ENCODE measurements around the gene ALDOB.

Gene ALDOB

DNA sequence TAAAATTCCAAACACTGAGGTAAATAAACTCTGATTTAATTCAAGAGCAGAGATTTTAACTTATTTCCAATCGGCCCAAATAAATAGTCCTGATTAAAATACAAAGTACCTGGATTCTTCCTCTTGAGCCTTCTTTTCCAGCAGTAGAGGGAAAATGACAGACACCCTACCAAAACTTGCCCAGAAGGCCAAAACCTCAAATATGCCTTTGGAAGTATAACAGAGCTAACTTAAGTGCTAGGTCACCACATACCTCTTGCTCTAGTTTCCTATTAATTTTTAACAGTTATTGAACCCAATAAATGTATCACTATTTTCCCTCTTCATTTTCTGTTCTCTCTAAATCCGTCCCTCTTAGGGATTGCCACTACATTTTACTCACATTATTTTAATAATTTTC, 52.2 kb downstream of the ALDOB start:
- DNase-seq (ENCODE audit: low read depth) = no peak

DNA sequence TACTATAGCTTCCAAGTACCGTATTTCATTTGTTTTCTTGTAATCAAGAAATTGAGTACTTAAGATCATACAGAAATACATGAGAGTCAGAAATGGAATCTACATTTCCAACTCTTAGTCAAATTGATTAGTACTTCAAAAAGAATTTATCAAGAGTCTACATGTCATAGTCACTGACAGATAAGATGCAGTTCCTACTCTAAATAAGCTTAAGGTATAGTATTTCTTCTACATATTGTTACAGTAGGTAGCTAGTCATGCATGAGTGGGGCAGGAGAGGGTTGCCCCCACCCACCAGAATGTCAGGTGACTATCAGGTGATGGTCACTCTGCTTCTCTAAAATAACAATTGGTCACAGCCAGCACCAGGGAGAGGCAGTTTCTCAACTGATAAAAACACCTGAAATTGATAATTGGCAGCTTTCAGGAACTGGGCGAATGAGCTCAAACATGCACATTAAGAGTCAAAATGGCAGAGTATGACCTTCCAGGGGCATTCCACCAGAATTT, 53.7 kb downstream of the ALDOB start:
- no peak for DNase-seq (ENCODE audit: low read depth)

DNA sequence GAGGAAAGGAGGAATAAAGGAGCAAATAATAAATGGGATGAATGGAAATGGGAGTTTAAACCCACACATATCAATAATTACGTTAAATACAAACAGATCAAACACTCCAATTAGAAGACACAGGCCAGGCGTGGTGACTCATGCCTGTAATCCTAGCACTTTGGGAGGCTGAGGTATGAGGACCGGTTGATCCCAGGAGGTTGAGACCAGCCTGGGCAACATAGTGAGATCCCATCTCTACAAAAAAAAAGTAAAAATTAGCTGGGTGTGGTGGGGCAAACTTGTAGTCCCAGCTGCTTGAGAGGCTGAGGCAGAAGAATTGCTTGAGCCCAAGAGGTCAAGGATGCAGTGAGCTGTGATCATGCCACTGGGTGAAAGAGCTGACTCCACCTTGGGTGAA, 54.5 kb downstream of the ALDOB start:
- no peak for DNase-seq (ENCODE audit: low read depth)

DNA sequence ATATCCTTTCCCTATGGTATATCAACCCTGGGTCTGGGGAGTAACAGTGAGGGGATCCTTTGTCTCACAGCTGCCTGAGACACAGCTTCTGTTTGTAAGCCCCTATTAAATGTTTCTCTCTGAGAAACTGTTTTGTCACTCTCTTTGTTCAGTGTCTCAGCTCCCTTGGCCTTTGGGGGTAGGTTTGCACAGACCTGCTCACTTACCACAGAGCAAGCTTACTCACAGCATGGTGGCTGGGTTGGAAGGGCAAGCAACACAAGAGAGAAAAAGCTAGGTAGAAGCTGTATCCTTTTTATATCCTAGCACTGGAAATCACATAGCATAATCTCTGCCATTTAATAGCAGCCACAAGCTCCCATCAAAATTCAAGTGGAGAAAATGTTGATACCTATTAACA, 55.3 kb downstream of the ALDOB start:
- DNase-seq (ENCODE audit: low read depth) = no peak

DNA sequence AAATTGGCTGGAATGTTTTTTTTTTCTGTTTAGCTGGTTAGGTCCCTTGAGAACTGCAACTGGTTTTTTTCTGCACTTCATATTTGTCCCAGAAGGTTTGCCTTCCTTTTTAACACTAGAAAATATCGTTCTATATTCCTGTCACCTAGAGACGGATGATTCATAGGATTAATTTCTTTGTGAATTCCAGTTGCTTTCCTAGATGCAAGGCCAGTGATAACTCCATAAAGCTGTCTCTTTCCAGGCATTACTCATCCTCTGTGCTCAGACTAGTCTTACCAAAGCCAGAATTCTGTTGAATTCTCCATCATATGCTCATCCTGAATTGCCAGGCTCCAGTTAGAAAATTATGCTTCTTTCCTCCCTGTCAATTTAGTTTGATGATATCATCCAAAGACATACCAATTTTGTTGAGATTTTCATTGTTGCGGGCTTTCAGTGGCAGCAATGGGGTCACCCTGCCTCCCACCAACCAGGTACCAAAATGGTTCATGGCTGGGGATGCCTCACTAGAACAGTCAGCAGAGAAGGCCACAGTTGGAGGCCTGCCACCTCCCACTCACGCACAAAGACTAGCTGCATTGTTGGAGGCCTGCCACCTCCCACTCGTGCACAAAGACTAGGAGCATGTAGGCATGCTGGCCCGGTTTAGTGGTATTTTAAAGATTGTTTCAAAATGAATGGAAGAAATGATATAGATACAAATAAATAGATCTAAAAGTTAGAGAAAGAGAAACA, 59.3 kb downstream of the ALDOB start:
- DNase-seq (ENCODE audit: low read depth) = no peak

DNA sequence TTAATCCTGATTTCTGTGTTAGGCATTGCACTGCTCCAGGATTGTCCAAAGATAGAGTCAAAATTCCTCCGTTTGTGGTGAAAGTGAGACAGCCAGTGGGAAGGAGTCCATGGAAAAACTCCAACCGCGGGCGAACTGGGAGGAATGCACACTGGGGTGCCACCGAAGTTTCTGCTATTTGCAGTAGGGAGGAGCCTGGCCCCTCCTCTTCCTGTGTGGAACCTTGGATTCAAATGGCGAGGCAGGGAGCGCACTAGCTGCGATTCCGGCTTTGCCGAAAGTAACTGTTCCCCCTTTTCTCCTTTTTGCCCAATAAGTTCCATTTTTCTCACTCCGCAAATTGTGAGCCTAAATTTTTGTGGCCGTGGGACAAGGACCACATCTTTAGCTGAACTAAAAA, 60.0 kb downstream of the ALDOB start:
- no peak for DNase-seq (ENCODE audit: low read depth)

DNA sequence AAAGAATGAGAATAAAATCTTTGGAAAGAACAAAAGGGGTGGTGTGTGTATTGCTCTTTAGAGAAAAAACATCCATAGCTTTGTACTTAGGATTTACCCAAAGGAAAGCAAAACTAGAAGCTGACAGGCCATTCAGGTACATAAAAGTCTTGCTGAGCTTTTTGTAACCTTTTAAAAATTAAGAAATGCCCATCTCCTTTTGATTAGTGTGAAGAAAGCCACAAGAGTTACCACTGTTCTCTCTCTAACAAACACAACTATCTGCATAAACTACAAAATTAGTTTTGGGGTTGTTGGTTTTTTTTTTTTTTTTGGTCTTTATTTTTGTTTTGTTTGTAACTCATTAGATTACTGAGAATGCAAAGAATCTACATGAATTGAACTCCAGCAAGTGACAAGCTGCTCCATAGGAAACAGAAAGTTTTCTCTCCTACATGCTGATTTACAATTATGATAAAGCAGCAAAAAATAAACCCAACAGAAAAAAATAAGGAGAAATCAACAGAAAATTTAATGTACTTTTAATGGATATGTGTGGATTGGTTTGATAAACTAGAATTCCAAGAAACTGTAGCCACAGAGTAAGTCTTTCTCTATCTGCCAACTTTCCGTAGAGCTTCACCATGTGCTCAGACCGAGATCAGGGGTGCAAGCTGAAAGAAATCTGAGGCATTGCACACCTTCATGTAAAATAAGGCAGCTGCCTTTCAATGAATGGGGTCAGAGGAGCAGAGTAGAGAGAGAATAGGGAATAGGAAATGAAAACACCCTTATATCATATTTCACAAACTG, 63.1 kb downstream of the ALDOB start:
- no peak for DNase-seq (ENCODE audit: low read depth)

DNA sequence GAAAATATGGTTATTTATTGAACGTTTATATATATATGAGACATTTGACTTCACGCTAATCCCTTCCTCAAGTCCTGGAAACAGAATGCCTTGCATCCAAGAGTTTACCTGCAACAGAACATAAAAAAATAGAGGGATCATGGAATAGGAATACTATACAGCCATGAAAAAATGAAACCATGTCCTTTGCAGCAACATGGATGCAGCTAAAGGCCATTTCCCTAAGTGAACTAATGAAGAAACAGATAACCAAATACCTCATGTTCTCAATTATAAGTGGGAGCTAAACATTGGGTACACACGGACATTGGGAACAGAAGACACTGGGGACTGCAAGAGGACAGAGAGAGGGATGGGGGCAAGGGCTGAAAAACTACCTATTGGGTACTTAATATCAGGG, 63.8 kb downstream of the ALDOB start:
- no peak for DNase-seq (ENCODE audit: low read depth)
